ENCODE measurements around the gene OPALIN.

OPALIN gene

GRCh38 chr10:96374004-96374403, 15.2 kb upstream of the OPALIN start:
- DNase-seq (ENCODE audit: low spot score), result no peak

GRCh38 chr10:96371356-96371755, 12.6 kb upstream of the OPALIN start:
- no peak for DNase-seq (ENCODE audit: low spot score)

- DNase-seq (ENCODE audit: low spot score), result peak; percentile 69
Observed at GRCh38 chr10:96370584-96371157, 11.9 kb upstream of the OPALIN start.

- no peak for DNase-seq (ENCODE audit: low spot score)
Observed at GRCh38 chr10:96369890-96370583, 11.2 kb upstream of the OPALIN start.

- DNase-seq (ENCODE audit: low spot score), result no peak
Observed at GRCh38 chr10:96368971-96369370, 10.2 kb upstream of the OPALIN start.

GRCh38 chr10:96367470-96367869, 8.7 kb upstream of the OPALIN start:
- no peak for DNase-seq (ENCODE audit: low spot score)

GRCh38 chr10:96366508-96366907, 7.7 kb upstream of the OPALIN start:
- no peak for DNase-seq (ENCODE audit: low spot score)

GRCh38 chr10:96365571-96365970, 6.8 kb upstream of the OPALIN start:
- peak; percentile 49 for DNase-seq (ENCODE audit: low spot score)

GRCh38 chr10:96360766-96361165, 2.0 kb upstream of the OPALIN start:
- no peak for DNase-seq (ENCODE audit: low spot score)

- DNase-seq (ENCODE audit: low spot score), result no peak
Observed at GRCh38 chr10:96360331-96360730, 1.5 kb upstream of the OPALIN start.

GRCh38 chr10:96359616-96360015, 814 bp upstream of the OPALIN start:
- no peak for DNase-seq (ENCODE audit: low spot score)

- DNase-seq (ENCODE audit: low spot score), result peak; percentile 93
Observed at GRCh38 chr10:96357038-96357620, 1.7 kb downstream of the OPALIN start.

- no peak for DNase-seq (ENCODE audit: low spot score)
Observed at GRCh38 chr10:96352582-96352981, 6.2 kb downstream of the OPALIN start.

GRCh38 chr10:96352027-96352426, 6.8 kb downstream of the OPALIN start:
- DNase-seq (ENCODE audit: low spot score), result no peak

GRCh38 chr10:96346295-96346694, 12.5 kb downstream of the OPALIN start:
- no peak for DNase-seq (ENCODE audit: low spot score)

- no peak for DNase-seq (ENCODE audit: low spot score)
Observed at GRCh38 chr10:96345222-96345621, 13.6 kb downstream of the OPALIN start.

GRCh38 chr10:96344178-96344577, 14.6 kb downstream of the OPALIN start:
- DNase-seq (ENCODE audit: low spot score), result no peak

- DNase-seq (ENCODE audit: low spot score), result no peak
Observed at GRCh38 chr10:96342402-96342801, 16.4 kb downstream of the OPALIN start.

- DNase-seq (ENCODE audit: low spot score), result no peak
Observed at GRCh38 chr10:96341219-96342182, 17.3 kb downstream of the OPALIN start.

GRCh38 chr10:96339956-96340904, 18.6 kb downstream of the OPALIN start:
- DNase-seq (ENCODE audit: low spot score), result peak; percentile 83

GRCh38 chr10:96339383-96339782, 19.4 kb downstream of the OPALIN start:
- DNase-seq (ENCODE audit: low spot score), result no peak

Measured in Ammon's horn (tissue), 1 donor.